Measurements from ENCODE around the gene ELOVL2.

- TF ChIP-seq CTCF (optimal IDR thresholded peaks at IDR 0.05 in 1 of 3, IDR thresholded peaks at IDR 0.05 in 1 of 3, conservative IDR thresholded peaks at IDR 0.05 in 1 of 3; ENCODE audit: extremely low read depth in 1 of 3, insufficient read depth in 2 of 3, low read length in 3 of 3) (no peak), EZH2 (IDR thresholded peaks at IDR 0.05; ENCODE audit: low read length) (no peak)
These were observed 4.0 kb downstream of the ELOVL2 start for GRCh38 chr6:11040134-11040533.
